Mucosa of gallbladder (tissue), 1 donor: ENCODE measurements around the gene SLC16A5. TPM values are rescaled to one million over a fixed set of nuclear protein-coding genes. Genes with fewer than 3 reads are reported as not detected.
"Not testable (repeated sequence)": the region's sequence is repeated elsewhere in the genome, so short reads cannot be mapped to it uniquely, and the experiment has no call there.

Experiments used
- DNase-seq: peaks from one replicate; pipeline ENCODE4 v3.0.0-alpha.2; 2020; ENCODE audit warnings: low spot score
- total RNA-seq: library from RNA; stranded (reverse); gene quantifications from one replicate; pipeline ENCODE4 v1.2.1, GENCODE V29; 2021
- donor health status: DM: no; HTN: no; CAD: no.

Gene SLC16A5
- total RNA-seq, 1 donor from 2014 or later: 19.9 TPM

GRCh38 chr17:75133001-75133400 is 45.2 kb downstream of the SLC16A5 start:
- DNase-seq: no peak

GRCh38 chr17:75133607-75134347 is 46.0 kb downstream of the SLC16A5 start:
- DNase-seq: not testable (repeated sequence)

GRCh38 chr17:75135452-75135851 is 47.7 kb downstream of the SLC16A5 start:
- no peak for DNase-seq

GRCh38 chr17:75135946-75136345 is 48.2 kb downstream of the SLC16A5 start:
- DNase-seq: no peak

GRCh38 chr17:75137762-75138161 is 50.0 kb downstream of the SLC16A5 start:
- not testable (repeated sequence) for DNase-seq

GRCh38 chr17:75138519-75138918 is 50.8 kb downstream of the SLC16A5 start:
- DNase-seq: no peak

- no peak for DNase-seq
Measured at GRCh38 chr17:75142236-75142971, 54.6 kb downstream of the SLC16A5 start.

GRCh38 chr17:75144816-75145512 is 57.2 kb downstream of the SLC16A5 start:
- no peak for DNase-seq

GRCh38 chr17:75146592-75146991 is 58.8 kb downstream of the SLC16A5 start:
- no peak for DNase-seq

GRCh38 chr17:75147878-75148546 is 60.3 kb downstream of the SLC16A5 start:
- DNase-seq: no peak

GRCh38 chr17:75151930-75152329 is 64.2 kb downstream of the SLC16A5 start:
- DNase-seq: no peak

- no peak for DNase-seq
Measured at GRCh38 chr17:75152523-75152921, 64.8 kb downstream of the SLC16A5 start.

- peak; percentile 56 for DNase-seq
Measured at GRCh38 chr17:75152922-75153779, 65.4 kb downstream of the SLC16A5 start.

- peak; percentile 17 for DNase-seq
Measured at GRCh38 chr17:75153780-75154194, 66.0 kb downstream of the SLC16A5 start.

- peak; percentile 99 for DNase-seq
Measured at GRCh38 chr17:75154195-75155106, 66.7 kb downstream of the SLC16A5 start, which contains the start of gene JPT1. Gene JPT1, minus strand, starts transcription at chr17:75154512. Its CDS starts 115 bp downstream, at chr17:75154397.

- DNase-seq: no peak
Measured at GRCh38 chr17:75155191-75155601, 67.4 kb downstream of the SLC16A5 start.
